Vagina (tissue), 2 donors: ENCODE data around the gene MALRD1.

ENCODE experiments used
- CTCF ChIP-seq, 3 experiments: fragments of 450-650 bp in 2 of 3; fragments of 200-600 bp in 1 of 3; sonication (generic) in 1 of 3; IDR thresholded peaks; one replicate each; pipeline ENCODE4 v1.5.1; 2017 to 2019; ENCODE audit warnings: antibody characterized with exemption in 3 of 3, mild to moderate bottlenecking in 2 of 3, moderate library complexity in 2 of 3
- POLR2A ChIP-seq, 2 donors: fragments of 450-650 bp; IDR thresholded peaks; one replicate each; pipeline ENCODE4 v1.6.1; 2017; ENCODE audit warnings: antibody characterized with exemption in 2 of 2, mild to moderate bottlenecking in 2 of 2, moderate library complexity in 2 of 2

- TF ChIP-seq CTCF (IDR thresholded peaks at IDR 0.05) = no peak
- TF ChIP-seq POLR2A (IDR thresholded peaks at IDR 0.05) = no peak
These were observed 269.4 kb downstream of the MALRD1 start for GRCh38 chr10:19317952-19318351.
